GM19452 (cell line): Measurements from ENCODE around the gene SLC20A1.
"Not testable (repeated sequence)": the region's sequence is repeated elsewhere in the genome, so short reads cannot be mapped to it uniquely, and the experiment has no call there.

Experiments used
- ATAC-seq: cut with Tn5 transposase; IDR thresholded peaks from one replicate; pipeline ENCODE4 v1.9.1; 2021; ENCODE audit not compliant: unreplicated experiment

Gene SLC20A1

GRCh38 chr2:112645310-112646101 lies at the start of gene SLC20A1:
SLC20A1 (plus strand) TSS chr2:112645939; CDS start chr2:112646829, 890 bp downstream.
- peak; percentile 95 for ATAC-seq

DNA sequence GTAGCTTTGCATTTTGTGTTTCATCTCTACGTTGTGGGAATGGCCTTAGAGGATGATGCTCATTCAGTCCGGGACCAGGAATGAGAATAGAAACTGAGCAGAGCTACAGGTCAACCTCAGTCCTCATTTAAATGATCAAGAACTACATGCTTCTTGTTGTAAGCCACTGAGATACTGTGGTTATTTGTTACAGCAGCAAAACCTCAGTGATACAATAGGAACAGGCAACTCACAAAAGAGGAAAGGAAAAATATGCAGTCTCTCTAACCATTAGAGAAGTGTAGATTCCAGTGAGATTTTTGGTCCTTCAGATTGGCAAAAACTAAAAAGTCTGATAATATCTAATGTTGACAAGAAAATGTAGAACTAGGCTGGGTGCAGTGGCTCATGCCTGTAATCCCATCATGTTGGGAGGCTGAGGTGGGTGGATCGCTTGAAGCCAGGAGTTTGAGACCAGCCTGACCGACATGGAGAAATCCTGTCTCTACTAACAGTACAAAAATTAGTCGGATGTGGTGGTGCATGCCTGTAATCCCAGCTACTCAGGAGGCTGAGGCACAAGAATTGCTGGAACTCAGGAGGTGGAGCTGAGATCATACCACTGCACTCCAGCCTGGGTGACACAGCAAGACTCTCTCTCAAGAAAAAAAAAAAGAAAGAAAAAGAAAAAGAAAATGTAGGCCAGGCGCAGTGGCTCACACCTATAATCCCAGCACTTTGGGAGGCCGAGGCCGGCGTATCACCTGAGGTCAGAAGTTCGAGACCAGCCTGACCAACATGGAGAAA lies 48.0 kb upstream of the SLC20A1 start:
- no peak for ATAC-seq

DNA sequence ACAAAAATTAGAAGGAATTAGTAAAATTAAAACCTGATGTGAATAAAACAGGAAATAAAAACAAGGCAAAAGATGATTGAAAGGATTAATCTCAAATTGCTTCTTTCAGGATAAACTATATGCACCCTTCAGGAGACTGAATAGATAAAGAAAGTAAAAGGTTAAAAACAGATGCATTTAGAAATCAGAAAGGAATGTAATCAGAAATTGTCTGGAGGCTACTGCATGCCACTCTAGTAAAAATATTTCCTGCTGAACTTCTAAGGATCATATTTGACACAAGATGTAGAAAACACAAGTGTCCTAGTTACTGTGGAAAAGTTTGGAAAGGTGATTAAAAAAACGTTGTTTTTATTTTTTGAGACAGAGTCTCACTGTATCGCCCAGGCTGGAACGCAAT lies 45.1 kb upstream of the SLC20A1 start:
- no peak for ATAC-seq

DNA sequence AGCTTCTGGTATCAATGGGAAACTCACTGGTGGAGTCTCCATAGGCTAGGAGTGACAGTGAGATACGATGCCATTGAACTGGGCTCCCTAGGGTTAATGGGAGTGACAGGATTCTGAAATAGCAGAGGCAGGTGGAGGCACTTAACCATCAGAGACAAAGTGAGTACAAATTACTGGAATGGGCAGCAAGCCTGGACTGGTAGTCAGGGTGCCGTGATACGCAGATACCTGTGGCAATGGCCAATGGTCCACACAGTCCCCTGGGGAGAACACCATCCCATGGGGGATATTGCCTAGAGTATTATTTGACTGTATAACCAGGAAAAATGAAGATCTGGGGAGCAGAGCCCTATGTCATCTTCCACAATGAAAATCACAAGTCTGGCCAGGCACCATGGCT lies 44.0 kb upstream of the SLC20A1 start:
- ATAC-seq, result no peak

DNA sequence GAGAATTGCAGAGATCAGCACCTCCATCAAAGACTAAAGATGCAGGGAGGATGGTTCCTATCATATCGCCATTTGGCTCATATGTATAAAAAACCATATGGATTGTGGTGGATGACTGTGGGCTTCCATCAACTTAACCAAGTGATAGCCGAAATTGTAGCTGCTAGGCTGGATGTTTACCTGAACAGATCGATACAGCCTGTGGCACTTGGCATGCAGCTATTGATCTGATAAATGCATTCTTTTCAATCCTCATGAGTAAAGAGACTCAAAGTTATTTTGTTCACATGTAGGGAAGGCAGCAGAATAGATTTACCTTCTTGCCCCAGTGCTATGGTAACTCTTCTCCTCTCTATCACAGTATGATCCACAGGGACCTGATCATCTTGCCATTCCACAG lies 42.8 kb upstream of the SLC20A1 start:
- ATAC-seq, result no peak

GRCh38 chr2:112603731-112604130 lies 42.0 kb upstream of the SLC20A1 start:
- no peak for ATAC-seq

GRCh38 chr2:112604952-112605351 lies 40.8 kb upstream of the SLC20A1 start:
- no peak for ATAC-seq

GRCh38 chr2:112605926-112606325 lies 39.8 kb upstream of the SLC20A1 start:
- ATAC-seq, result no peak

GRCh38 chr2:112606547-112606946 lies 39.2 kb upstream of the SLC20A1 start:
- ATAC-seq, result no peak

DNA sequence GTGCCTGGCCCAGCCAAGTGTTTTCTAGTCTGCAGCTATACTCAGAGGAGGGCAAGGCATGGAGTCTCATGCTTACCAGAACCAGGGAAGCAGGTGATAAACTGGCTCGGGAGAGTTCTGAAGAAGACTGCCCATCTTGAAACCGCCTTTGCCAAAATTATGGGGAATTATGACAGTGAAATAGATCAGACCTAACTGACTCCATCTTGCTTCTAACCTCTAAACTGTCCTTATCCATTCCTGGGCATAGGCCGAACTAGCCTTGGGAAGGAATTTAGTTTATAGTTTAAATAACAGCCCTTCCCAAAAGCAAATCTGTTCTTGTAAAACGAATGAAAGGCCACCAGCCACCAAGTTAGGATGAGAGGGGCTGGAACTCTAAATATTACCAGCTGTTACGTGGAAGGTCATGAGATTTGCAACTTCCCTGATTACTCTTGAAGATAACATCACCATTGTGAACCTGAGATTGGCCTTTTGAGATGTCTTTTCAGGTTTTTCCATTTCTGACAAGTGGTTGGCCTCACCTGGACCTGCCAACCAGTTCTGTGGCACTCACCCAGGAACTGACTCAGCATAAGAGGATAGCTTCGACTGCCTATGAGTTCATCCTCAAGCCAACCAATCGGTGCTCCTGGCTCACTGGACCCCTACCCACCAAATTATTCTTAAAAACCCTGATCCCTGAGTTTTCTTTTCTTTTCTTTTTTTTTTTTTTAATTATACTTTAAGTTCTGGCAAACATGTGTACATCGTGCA lies 37.9 kb upstream of the SLC20A1 start:
- no peak for ATAC-seq

DNA sequence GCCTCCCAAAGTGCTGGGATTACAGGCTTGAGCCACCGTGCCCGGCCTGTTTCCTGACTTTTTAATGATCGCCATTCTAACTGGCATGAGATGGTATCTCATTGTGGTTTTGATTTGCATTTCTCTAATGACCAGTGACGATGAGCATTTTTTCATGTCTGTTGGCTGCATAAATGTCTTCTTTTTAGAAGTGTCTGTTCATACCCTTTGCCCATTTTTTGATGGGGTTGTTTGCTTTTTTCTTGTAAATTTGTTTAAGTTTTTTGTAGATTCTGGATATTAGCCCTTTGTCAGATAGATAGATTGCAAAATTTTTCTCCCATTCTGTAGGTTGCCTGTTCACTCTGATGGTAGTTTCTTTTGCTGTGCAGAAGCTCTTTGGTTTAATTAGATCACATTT lies 36.4 kb upstream of the SLC20A1 start:
- ATAC-seq, result not testable (repeated sequence)

GRCh38 chr2:112612283-112612682 lies 33.5 kb upstream of the SLC20A1 start:
- ATAC-seq, result not testable (repeated sequence)

DNA sequence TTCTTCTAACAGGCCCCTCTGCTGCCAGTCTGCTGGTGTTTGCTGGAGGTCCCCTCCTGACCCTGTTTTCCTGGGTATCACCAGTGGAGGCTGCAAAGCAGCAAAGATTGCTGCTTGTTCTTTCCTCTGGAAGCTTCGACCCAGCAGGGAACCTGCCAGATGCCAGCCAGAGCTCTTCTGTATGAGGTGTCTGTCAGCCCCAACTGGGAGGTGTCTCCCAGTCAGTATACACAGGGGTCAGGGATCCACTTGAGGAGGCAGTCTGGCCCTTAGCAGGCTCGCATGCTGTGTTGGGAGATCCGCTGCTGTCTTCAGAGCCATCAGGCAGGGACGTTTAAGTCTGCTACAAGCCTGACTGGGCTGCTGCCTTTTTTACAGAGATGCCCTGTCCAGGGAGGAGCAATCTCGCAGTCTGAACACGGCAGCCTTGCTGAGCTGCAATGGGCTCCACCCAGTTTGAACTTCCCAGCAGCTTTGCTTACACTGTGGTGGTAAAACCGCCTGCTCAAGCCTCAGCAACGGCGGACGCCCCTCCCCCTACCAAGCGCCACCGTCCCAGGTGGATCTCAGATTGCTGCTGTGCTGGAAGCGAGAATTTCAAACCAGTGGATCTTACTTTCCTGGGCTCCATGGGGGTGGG lies 31.4 kb upstream of the SLC20A1 start:
- no peak for ATAC-seq

DNA sequence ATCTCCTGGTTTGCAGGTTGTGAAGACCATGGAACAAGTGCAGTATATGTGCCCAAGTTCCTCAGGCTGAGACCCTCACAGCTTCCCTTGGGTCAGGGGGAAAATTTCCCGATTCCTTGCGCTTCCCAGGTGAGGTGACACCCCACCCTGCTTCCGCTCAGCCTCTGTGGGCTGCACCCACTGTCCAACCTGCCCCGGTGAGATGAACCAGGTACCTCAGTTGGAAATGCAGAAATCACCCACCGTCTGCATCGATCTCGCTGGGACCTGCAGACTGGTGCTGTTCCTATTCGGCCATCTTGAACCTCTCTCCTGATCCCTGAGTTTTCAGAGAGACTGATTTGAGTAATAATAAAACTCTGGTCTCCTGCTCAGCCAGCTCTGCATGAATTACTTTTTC lies 30.7 kb upstream of the SLC20A1 start:
- no peak for ATAC-seq

- ATAC-seq, result not testable (repeated sequence)
These were observed 29.9 kb upstream of the SLC20A1 start for GRCh38 chr2:112615798-112616197.

DNA sequence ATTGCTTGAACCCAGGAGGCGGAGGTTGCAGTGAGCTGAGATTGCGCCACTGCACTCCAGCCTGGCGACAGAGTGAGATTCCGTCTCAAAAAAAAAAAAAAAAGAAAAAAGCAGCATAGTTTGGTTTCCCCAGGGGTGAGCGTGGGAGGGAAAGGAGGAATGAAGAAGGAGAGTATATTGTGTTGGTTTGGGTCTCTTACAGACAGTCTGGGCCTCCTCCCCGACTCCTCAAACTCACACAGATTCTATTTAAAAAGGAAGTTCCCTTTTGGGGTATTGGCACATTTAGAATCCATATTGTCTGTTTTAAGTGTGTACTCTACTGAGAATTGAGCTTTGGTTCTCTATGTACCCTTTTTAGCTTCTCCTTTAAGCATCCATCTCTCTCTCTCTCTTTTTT lies 27.4 kb upstream of the SLC20A1 start:
- ATAC-seq, result no peak

GRCh38 chr2:112621790-112622527 lies 23.8 kb upstream of the SLC20A1 start:
- ATAC-seq, result no peak

- ATAC-seq, result no peak
These were observed 23.2 kb upstream of the SLC20A1 start for GRCh38 chr2:112622528-112622849.

DNA sequence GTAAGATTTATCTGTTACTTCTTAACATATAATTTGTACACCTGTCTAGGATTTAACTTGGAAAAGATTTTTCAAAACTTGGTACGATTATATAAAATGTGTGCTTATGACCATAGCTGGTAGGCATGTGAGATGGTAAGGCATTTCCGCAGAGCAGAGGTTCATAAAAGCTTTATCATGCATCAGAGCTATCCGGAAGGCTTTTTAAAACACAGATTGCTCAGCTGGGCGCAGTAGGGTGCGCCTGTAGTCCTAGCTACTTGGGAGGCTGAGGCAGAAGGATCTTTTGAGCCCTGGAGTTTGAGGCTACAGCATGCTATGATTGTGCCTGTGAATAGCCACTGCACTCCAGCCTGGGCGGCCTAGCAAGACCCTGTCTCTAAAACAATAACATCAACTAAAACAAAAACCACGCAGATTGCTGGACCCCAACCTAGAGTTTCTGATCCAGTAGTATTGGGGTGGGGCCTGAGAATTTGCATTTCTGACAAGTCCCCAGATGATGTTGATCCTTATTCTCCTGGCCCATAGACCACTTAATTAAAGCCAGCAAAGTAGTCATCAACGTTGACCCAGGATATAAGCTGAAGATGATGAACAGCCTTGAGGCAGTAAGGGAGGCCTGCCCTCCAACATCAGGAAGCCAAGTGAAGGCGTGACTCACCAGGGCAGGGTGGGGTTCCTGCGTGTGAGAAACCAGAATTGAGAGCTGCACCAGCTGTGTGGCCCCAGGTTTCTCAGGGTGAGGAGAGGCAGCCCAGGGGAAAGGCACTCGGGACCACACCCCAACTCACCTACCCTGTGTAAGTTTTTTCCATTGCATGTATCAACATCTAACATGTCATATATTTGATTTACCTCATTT lies 21.6 kb upstream of the SLC20A1 start:
- peak; percentile 77 for ATAC-seq
